Measurements from ENCODE around the gene MYO9A.
A peak's percentile ranks its signal among the peaks of the same experiment; 100 is the strongest.

The MYO9A gene, protein sequence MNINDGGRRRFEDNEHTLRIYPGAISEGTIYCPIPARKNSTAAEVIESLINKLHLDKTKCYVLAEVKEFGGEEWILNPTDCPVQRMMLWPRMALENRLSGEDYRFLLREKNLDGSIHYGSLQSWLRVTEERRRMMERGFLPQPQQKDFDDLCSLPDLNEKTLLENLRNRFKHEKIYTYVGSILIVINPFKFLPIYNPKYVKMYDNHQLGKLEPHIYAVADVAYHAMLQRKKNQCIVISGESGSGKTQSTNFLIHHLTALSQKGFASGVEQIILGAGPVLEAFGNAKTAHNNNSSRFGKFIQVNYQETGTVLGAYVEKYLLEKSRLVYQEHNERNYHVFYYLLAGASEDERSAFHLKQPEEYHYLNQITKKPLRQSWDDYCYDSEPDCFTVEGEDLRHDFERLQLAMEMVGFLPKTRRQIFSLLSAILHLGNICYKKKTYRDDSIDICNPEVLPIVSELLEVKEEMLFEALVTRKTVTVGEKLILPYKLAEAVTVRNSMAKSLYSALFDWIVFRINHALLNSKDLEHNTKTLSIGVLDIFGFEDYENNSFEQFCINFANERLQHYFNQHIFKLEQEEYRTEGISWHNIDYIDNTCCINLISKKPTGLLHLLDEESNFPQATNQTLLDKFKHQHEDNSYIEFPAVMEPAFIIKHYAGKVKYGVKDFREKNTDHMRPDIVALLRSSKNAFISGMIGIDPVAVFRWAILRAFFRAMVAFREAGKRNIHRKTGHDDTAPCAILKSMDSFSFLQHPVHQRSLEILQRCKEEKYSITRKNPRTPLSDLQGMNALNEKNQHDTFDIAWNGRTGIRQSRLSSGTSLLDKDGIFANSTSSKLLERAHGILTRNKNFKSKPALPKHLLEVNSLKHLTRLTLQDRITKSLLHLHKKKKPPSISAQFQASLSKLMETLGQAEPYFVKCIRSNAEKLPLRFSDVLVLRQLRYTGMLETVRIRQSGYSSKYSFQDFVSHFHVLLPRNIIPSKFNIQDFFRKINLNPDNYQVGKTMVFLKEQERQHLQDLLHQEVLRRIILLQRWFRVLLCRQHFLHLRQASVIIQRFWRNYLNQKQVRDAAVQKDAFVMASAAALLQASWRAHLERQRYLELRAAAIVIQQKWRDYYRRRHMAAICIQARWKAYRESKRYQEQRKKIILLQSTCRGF (N-terminal part only)

DNA sequence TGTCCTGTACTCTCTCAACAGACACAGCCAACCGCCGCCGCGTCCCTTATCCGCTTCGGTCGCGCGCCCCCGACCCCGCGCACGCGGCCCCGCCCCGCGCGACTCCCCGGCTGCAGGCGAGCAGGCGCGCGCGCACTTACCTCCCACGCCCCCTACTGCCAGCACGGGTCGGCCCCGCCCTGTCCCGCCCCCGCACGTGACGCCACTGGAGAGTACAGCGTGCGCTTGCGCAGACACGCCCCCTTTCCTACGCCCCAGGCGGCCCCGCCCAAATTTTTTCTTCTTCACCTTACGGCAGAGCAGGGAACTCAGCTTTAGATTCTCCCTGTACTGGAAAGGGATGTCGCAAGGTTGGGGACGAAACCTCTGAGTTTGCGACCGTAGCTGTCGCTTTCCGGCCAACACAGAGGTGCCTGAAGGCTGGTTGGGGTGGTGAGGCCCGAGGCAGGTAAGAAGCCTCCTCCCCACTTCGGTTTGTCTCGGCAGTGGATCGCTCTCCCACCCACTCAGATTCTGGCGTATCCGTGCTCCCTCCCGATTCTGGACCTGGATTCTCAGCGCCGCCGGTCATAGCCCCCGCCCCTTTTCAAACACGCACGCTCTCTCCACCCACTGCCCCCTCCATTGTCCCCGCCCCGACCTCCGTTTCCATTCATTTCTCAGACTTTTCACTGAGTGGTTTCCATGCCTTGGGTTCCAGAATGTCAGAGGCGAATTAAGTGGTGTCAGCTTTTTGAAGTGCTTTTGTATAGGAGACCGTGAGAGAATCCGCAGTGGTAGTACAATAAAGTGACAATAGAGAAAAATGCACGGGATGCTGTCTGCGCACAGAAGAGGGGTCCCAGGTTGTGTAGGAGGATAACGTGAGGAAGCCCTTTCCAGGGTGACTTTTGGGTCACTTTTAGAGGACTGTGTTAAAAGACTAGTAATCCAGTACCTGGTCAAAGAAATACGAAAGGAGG is at the start of gene MYO9A, which contains the start of gene SENP8:
Gene MYO9A, minus strand, starts transcription at position 134 of the 962 bp plus-strand sequence. CDS start 71,587 bp downstream, outside the sequence.
Gene SENP8, plus strand, starts transcription at position 387 of the 962 bp plus-strand sequence. CDS start 21,221 bp downstream, outside the sequence.
- peak; percentile 99 for DNase-seq

- DNase-seq, result no peak
Measured at GRCh38 chr15:72167445-72167844, 49.5 kb upstream of the MYO9A start.

DNA sequence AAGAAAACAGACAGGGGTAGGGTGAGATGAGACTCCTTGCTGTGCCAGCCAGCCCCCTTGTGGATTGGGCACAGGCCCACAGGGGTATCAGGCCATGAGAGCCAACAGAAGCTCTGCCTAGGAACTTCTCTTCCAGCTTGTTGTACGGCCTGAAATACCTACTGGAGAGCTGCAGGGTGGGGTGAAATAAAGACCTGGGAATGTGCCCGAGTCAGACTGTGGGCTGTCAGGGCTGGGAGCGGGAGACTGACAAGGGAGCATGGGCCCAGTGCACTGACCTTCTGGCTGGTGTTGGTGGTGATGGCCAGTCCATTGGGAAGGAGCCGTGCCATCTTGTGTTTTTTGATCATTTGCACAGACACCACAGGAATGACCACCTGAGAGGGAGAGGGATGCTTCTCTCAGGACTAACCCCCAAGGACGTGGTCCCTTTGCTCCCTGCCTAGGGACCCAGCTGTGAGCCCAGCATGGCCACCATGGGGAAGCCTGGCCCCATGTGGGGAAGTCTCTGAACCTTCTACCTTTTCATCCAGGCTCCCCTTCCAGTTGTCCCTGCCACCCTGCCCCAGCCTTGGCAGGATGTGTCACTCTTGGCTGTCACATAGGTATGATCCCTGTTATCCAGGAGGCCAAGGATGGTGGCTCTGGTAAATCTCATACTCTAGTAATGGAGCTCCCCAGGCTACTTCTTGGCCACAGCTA is 48.9 kb upstream of the MYO9A start:
- no peak for DNase-seq

GRCh38 chr15:72163719-72164118 is 45.8 kb upstream of the MYO9A start:
- DNase-seq, result no peak

GRCh38 chr15:72162569-72162968 is 44.6 kb upstream of the MYO9A start:
- DNase-seq, result no peak

- DNase-seq, result no peak
Measured at GRCh38 chr15:72161361-72162132, 43.6 kb upstream of the MYO9A start.

DNA sequence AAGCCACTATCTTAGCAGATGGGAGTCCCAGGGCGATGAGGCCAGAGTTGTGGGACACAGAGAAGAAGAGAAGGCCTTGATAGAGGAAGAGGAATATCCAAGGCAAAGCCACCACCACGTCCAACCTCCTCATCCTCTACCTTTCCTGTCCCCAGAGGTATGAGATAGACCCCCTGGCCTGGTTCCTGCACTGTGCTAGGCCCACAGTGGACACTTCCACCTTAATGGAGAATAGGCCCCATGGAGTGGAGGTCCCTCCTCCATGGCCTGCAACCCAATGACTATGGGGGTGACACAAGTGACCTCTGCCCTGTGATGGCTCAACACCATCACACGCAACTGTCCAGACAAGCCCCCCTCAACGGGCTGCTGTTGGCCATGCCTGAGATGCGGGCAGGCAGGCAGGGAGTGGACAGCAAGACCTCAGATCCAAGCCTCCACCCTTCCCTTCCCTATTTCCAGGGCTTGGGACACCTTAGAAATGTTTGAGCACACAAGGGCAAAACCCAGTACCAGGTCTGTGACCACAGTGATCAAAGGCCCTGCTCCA is 42.8 kb upstream of the MYO9A start:
- DNase-seq, result no peak

DNA sequence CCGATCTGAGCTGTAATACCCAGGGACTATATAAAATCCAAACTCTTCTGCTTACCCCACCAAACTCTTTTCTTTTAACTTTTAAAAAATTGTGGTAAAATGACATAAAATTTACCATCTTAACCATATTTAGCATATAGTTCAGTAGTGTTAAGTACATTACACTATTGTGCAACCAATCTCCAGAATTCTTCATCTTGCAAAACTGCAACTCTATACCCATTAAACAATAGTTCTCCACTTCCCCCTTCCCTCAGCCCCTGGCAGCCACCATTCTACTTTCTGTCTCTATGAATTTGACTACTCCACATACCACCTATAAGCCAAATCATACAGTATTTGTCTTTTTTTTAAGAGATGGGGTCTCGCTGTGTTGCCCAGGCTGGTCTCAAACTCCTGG is 39.0 kb upstream of the MYO9A start:
- DNase-seq, result peak; percentile 46

GRCh38 chr15:72155635-72156616 is 38.0 kb upstream of the MYO9A start:
- DNase-seq, result peak; percentile 92

DNA sequence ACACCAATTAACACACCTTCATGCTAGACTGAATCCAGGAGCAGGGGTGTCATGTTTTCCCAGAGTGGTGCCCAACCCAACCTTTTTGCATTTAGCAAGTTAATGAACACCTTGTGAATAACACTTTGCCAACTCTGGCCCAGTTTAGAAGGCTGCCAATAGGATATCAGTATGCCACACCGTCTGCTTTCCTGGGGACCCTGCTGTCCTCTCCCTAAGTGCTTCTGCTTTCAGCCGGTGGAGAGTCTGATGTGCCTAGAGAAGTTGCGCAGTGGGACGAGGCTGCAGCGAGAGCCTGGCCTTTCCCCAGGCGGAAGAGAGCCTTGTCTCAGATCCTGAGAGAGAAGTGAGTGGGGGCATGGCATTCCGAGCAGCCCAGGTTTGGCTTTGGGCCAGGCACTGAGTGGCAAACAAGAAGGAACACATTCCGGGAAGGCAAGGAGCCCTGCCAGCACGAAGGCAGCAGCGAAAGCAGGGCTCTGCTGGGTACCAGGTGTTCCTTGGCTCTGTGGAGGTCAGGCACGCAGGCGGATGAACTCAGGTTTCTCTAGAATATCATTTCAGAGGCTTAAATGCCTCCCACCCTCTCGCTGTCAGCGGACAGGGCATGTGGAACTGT is 37.2 kb upstream of the MYO9A start:
- DNase-seq, result no peak

GRCh38 chr15:72154316-72154715 is 36.4 kb upstream of the MYO9A start:
- DNase-seq, result no peak

DNA sequence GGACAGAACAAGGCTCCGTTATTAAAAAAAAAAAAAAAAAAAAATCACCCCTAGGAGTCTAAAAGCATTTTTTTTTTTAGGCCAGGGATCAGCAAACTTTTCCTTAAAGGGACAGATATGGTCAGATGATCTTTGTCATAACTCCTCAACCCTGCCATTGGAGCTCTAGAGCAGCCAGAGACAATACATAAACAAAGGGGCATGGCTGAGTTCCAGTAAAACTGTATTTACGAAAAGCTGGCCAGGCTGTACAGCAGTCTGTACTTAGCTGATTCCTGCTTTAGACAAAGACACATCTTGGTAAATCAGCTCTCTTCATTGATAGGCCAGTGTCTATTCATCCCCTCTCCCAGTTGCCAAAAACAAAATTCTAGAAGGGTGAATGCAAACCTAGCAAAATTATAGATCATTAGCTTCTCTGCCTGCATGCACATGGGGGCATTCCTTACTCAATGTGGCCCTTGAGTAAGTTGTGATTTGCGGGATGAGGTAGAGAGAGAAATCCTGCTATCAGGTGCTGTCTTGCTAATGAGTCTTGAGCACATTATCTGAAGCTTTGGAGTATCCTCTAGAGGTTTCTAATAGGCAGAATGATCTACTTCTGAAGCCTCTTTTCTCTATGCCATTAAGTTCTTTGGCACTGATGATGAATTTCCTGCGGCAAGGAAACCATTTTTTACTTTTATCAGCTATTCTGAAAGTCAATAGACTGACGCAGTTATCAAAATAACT is 35.5 kb upstream of the MYO9A start:
- no peak for DNase-seq

DNA sequence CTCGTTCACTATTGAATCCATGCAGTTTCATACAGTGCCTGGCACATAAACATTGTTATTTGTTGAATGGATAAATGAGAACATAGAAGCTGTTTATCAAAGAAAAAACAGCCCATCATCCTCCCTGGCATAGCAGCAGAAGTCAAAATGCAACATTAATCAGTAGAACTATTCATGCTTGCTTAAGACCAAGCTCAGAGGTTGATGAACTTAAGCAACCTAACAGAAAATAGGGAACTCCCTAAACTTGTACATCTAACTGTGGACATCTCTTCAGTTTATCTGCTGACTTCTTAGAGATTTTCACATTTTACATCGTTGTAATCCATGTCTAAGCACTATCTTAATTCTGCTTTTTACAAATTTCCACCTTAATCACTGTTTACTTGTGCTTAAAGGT is 29.5 kb upstream of the MYO9A start:
- DNase-seq, result peak; percentile 28

- DNase-seq, result no peak
Measured at GRCh38 chr15:72146934-72147333, 29.0 kb upstream of the MYO9A start.

DNA sequence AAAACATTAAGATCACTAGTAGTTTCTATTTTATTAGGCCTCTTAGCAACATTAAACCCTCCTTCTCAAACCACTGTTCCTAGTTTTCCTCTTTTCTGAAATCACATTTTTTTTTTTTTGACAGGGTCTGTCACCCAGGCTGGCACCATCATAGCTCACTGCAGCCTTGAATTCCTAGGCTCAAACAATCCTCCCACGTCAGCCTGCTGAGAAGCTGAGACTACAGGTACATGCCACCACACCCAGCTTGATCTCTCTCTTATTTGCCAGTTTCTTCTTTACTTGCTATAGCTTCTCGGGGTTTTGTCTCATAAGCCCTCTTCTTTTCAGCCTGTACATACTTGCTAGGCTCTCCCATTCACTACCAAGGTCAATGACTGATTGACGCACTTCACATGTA is 28.3 kb upstream of the MYO9A start:
- no peak for DNase-seq

DNA sequence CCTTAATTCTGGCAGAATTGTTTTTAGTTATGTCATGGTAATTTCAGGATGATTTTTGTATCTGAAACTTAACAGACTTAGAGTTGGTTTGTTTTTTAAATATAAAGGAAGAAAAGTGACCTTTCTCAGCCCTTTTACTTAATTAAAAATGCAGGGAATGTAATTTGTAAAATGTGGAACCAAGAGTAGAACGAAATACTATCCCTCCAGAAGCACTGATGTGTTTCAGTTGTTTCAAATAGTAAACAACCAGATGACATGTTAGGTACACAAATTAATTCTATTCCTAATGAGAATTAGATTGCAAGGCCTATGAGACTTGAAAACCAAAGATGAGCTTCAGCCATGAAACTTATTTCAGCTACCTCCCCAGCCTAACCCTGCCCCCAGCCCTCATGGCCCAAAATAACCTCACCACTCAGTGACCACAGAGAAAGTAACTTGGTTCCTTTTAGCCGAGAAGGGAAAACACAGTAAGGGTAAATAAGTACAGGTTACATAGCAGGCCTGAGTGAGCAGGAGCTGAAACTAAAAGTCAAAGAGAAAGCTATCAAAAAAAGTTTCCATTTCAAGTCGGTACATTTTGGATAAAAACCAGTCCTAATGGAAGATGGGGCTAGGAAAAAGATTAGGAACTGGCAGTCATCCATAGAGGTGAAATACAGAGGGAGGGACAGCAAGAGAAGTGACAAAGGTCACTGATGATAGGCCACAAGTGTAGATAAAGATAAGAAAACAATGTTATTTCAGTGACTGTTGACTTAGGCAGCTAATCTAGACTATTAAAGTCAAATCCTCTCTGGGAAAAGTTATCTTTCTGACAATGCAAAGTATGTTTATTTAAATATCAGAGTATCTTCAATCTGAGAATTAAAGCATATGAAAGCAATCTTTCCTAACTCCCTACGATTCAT is 23.5 kb upstream of the MYO9A start:
- DNase-seq, result peak; percentile 10

GRCh38 chr15:72140088-72140487 is 22.1 kb upstream of the MYO9A start:
- no peak for DNase-seq

Data from hematopoietic multipotent progenitor cell treated with erythropoietin and hydrocortisone succinate and interleukin-3 and kit ligand, for 4 days (in vitro differentiated cells).